Measurements from ENCODE around the gene PCDHA8. TPM values are rescaled to one million over a fixed set of nuclear protein-coding genes. Genes with fewer than 3 reads are reported as not detected.
"Not testable (repeated sequence)": the region's sequence is repeated elsewhere in the genome, so short reads cannot be mapped to it uniquely, and the experiment has no call there.

PCDHA8 gene
- polyA plus RNA-seq, 1 donor from 2014 or later: 0.66 TPM

DNA sequence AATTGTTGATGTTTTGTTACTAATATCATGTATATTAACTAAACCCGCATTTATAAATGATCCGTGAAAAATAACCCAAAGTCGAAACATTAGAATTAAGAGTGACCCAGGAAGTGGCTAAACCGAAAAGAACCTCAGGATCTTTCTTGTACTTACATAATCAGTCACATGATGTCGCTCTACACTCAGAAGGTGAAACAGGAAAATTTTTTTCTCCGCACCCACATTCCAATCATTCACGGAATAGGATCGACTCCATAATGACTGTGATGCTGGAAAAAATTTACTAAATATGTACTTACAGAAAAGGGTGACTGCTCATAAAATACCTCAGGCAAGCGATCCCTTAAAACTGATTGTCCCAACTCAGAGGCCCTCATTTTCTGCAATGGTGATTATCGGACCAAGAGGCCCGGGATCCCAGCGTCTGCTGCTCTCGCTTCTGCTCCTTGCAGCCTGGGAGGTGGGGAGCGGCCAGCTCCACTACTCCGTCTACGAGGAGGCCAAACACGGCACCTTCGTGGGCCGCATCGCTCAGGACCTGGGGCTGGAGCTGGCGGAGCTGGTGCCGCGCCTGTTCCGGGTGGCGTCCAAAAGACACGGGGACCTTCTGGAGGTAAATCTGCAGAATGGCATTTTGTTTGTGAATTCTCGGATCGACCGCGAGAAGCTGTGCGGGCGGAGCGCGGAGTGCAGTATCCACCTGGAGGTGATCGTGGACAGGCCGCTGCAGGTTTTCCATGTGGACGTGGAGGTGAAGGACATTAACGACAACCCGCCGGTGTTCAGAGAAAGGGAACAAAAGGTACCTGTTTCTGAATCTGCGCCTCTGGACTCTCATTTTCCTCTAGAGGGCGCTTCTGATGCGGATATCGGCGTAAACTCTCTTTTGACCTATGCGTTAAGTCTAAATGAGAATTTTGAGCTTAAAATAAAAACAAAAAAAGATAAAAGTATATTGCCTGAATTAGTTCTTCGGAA lies 34.4 kb downstream of the PCDHA8 start, which contains the start of gene PCDHA12:
Gene PCDHA12, plus strand, starts transcription at position 224 of the 981 bp plus-strand sequence. Its CDS starts 165 bp downstream, at position 389.
- peaks cover 40% of the 10 kb centered on the region for H3K36me3 ChIP-seq (ENCODE audit: insufficient read depth, low read length)
- H3K4me3 ChIP-seq (ENCODE audit: low read length): peak within 1 kb of the TSS; percentile 67
- peak within 1 kb of the TSS; percentile 75 for H3K9ac ChIP-seq (ENCODE audit: low read length)
- H3F3A ChIP-seq (ENCODE audit: insufficient read depth, low read length, poor library complexity, severe bottlenecking): no peaks in the 10 kb centered on the region
- no peaks in the 10 kb centered on the region for H4K20me1 ChIP-seq (ENCODE audit: insufficient read depth)
- H3K4me2 ChIP-seq (ENCODE audit: low read length): peak within 1 kb of the TSS; percentile 49
- TF ChIP-seq, protein P1, sequence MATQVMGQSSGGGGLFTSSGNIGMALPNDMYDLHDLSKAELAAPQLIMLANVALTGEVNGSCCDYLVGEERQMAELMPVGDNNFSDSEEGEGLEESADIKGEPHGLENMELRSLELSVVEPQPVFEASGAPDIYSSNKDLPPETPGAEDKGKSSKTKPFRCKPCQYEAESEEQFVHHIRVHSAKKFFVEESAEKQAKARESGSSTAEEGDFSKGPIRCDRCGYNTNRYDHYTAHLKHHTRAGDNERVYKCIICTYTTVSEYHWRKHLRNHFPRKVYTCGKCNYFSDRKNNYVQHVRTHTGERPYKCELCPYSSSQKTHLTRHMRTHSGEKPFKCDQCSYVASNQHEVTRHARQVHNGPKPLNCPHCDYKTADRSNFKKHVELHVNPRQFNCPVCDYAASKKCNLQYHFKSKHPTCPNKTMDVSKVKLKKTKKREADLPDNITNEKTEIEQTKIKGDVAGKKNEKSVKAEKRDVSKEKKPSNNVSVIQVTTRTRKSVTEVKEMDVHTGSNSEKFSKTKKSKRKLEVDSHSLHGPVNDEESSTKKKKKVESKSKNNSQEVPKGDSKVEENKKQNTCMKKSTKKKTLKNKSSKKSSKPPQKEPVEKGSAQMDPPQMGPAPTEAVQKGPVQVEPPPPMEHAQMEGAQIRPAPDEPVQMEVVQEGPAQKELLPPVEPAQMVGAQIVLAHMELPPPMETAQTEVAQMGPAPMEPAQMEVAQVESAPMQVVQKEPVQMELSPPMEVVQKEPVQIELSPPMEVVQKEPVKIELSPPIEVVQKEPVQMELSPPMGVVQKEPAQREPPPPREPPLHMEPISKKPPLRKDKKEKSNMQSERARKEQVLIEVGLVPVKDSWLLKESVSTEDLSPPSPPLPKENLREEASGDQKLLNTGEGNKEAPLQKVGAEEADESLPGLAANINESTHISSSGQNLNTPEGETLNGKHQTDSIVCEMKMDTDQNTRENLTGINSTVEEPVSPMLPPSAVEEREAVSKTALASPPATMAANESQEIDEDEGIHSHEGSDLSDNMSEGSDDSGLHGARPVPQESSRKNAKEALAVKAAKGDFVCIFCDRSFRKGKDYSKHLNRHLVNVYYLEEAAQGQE (IDR thresholded peaks at IDR 0.05; ENCODE audit: borderline replicate concordance): peak; percentile 78
- TF ChIP-seq SMC3 (conservative IDR thresholded peaks at IDR 0.05; ENCODE audit: poor library complexity): peak; percentile 69
- TF ChIP-seq RAD21 (conservative IDR thresholded peaks at IDR 0.05): peak; percentile 72
- TF ChIP-seq TAF1 (IDR thresholded peaks at IDR 0.05; ENCODE audit: low read depth): no peak
- TF ChIP-seq EP300 (conservative IDR thresholded peaks at IDR 0.05; ENCODE audit: poor library complexity, severe bottlenecking): no peak
- TF ChIP-seq EZH2 (IDR thresholded peaks at IDR 0.05; ENCODE audit: borderline replicate concordance, insufficient read depth, low read length, poor library complexity, severe bottlenecking): no peak
- TF ChIP-seq, protein P2, sequence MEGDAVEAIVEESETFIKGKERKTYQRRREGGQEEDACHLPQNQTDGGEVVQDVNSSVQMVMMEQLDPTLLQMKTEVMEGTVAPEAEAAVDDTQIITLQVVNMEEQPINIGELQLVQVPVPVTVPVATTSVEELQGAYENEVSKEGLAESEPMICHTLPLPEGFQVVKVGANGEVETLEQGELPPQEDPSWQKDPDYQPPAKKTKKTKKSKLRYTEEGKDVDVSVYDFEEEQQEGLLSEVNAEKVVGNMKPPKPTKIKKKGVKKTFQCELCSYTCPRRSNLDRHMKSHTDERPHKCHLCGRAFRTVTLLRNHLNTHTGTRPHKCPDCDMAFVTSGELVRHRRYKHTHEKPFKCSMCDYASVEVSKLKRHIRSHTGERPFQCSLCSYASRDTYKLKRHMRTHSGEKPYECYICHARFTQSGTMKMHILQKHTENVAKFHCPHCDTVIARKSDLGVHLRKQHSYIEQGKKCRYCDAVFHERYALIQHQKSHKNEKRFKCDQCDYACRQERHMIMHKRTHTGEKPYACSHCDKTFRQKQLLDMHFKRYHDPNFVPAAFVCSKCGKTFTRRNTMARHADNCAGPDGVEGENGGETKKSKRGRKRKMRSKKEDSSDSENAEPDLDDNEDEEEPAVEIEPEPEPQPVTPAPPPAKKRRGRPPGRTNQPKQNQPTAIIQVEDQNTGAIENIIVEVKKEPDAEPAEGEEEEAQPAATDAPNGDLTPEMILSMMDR (IDR thresholded peaks at IDR 0.05; ENCODE audit: poor library complexity, severe bottlenecking): peak; percentile 61
- TF ChIP-seq MXI1 (conservative IDR thresholded peaks at IDR 0.05; ENCODE audit: poor library complexity, severe bottlenecking): no peak
- peak; percentile 13 for TF ChIP-seq POLR2AphosphoS5 (IDR thresholded peaks at IDR 0.05)
- no peaks in the 10 kb centered on the region for H3K9me2 ChIP-seq (ENCODE audit: insufficient read depth, low read length)
- H2AFZ ChIP-seq (ENCODE audit: low read depth, low read length): peak within 1 kb of the TSS; percentile 44
- no peaks in the 10 kb centered on the region for H3K27me3 ChIP-seq (ENCODE audit: insufficient read depth, low read depth, low read length)
- H3K79me2 ChIP-seq (replicated peaks; ENCODE audit: insufficient read depth, low read length): peaks cover 63% of the 10 kb centered on the region
- peaks cover 43% of the 10 kb centered on the region for H3K9me3 ChIP-seq (ENCODE audit: low read length)
- H3K27ac ChIP-seq (ENCODE audit: low read length): peak within 1 kb of the TSS; percentile 81

DNA sequence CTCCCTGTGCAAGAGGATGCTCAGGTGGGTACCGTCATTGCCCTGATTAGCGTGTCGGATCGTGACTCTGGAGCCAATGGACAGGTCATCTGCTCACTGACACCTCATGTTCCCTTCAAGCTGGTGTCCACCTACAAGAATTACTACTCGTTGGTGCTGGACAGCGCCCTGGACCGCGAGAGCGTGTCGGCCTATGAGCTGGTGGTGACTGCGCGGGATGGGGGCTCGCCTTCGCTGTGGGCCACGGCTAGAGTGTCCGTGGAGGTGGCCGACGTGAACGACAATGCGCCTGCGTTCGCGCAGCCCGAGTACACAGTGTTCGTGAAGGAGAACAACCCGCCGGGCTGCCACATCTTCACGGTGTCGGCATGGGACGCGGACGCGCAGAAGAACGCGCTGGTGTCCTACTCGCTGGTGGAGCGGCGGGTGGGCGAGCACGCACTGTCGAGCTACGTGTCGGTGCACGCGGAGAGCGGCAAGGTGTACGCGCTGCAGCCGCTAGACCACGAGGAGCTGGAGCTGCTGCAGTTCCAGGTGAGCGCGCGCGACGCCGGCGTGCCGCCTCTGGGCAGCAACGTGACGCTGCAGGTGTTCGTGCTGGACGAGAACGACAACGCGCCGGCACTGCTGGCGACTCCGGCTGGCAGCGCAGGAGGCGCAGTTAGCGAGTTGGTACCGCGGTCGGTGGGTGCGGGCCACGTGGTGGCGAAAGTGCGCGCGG lies 35.7 kb downstream of the PCDHA8 start:
- H4K20me1 ChIP-seq (ENCODE audit: insufficient read depth); H3K27me3 ChIP-seq (ENCODE audit: insufficient read depth, low read depth, low read length); H3K9ac ChIP-seq (ENCODE audit: low read length); H3K4me2 ChIP-seq (ENCODE audit: low read length); H3K27ac ChIP-seq (ENCODE audit: low read length); H3K9me2 ChIP-seq (ENCODE audit: insufficient read depth, low read length); H2AFZ ChIP-seq (ENCODE audit: low read depth, low read length); H3F3A ChIP-seq (ENCODE audit: insufficient read depth, low read length, poor library complexity, severe bottlenecking): not testable (repeated sequence)
- Histone ChIP-seq H3K79me2 (replicated peaks; ENCODE audit: insufficient read depth, low read length) (peaks cover 70% of the 10 kb centered on the region), H3K4me3 (ENCODE audit: low read length) (peak overlapping the region; percentile 67), H3K9me3 (ENCODE audit: low read length) (peaks cover 33% of the 10 kb centered on the region), H3K36me3 (ENCODE audit: insufficient read depth, low read length) (peaks cover 34% of the 10 kb centered on the region)
